Transverse colon (tissue), 4 donors: ENCODE data around the gene ARF3. TPM values are rescaled to one million over a fixed set of nuclear protein-coding genes. Genes with fewer than 3 reads are reported as not detected.

Source experiments
- DNase-seq: peaks from one replicate; pipeline ENCODE4 v3.0.0-alpha.2; 2019
- H3K27ac ChIP-seq, 4 donors: fragments of 200-600 bp; sonication (generic); 2 replicates each; pipeline ENCODE4 v1.5.1; 2016 to 2018; ENCODE audit warnings: inconsistent platforms in 4 of 4
- H3K27me3 ChIP-seq: fragments of 200-600 bp; sonication (generic); 2 replicates; pipeline ENCODE4 v1.5.1; 2017; ENCODE audit warnings: inconsistent platforms
- H3K36me3 ChIP-seq, 4 donors: fragments of 200-600 bp; sonication (generic); 2 replicates each; pipeline ENCODE4 v1.5.1; 2017 to 2019; ENCODE audit warnings: inconsistent platforms in 4 of 4
- H3K4me1 ChIP-seq, 4 donors: fragments of 200-600 bp; sonication (generic); 2 replicates each; pipeline ENCODE4 v1.5.1; 2017 to 2020; ENCODE audit warnings: inconsistent platforms in 4 of 4
- H3K4me3 ChIP-seq, 4 donors: fragments of 200-600 bp; sonication (generic); 1 replicate in 1 of 4; 2 replicates in 3 of 4; pipeline versions ENCODE4 v1.5.1 to v1.6.1; 2017 to 2019; ENCODE audit warnings: inconsistent platforms in 4 of 4
- H3K9me3 ChIP-seq, 2 donors: fragments of 200-600 bp; sonication (generic); 2 replicates each; pipeline ENCODE4 v1.5.1; 2017 to 2019; ENCODE audit warnings: inconsistent platforms in 2 of 2
- EP300 ChIP-seq: sonication (generic); formaldehyde crosslinking; IDR thresholded peaks from one replicate; pipeline ENCODE4 v1.6.1; 2017; ENCODE audit warnings: antibody characterized with exemption, low read depth
- POLR2A ChIP-seq: fragments of 450-650 bp; IDR thresholded peaks from one replicate; pipeline ENCODE4 v1.6.1; 2016; ENCODE audit warnings: antibody characterized with exemption, mild to moderate bottlenecking, moderate library complexity
- POLR2AphosphoS5 ChIP-seq, 3 donors: sonication (generic); formaldehyde crosslinking; IDR thresholded peaks; one replicate each; pipeline ENCODE4 v1.6.1; 2016; ENCODE audit warnings: antibody characterized with exemption in 3 of 3
- WGBS, 2 donors: methylation state at CpG; one replicate each; pipeline ENCODE4 v1.1.5; 2018; ENCODE audit warnings: low coverage in 1 of 2; 5-methylcytosine and 5-hydroxymethylcytosine counted together
- in situ Hi-C, 4 donors: fragments of 200-750 bp; cut with MboI; loops; one replicate each; pipeline versions ENCODE4 v1.15.0 to v1.15.1; 2017; ENCODE audit warnings: low sequenced_read_pairs in 3 of 4, low pct_ligation_motif_present in 1 of 4, low pct_unique_long_range_greater_than_20kb in 1 of 4
- intact Hi-C: fragments of 100-400 bp; cut with DNase I; formaldehyde crosslinking; loops from one replicate; pipeline ENCODE4 v1.15.1; 2023; ENCODE audit warnings: low total_unique reads
- total RNA-seq, 4 donors: library from RNA; depleted of rRNA; stranded (reverse); fragments of >200 nt; gene quantifications; one replicate each; pipeline ENCODE4 v1.1.0, GENCODE V29; 2016
- TF ChIP-seq, protein P1 (sequence below), 5 experiments: fragments of 200-600 bp in 3 of 5; fragments of 450-650 bp in 2 of 5; sonication (generic) in 3 of 5; IDR thresholded peaks; 1 replicate in 2 of 5; 2 replicates in 3 of 5; pipeline ENCODE4 v1.5.1; 2016 to 2017; ENCODE audit warnings: antibody characterized with exemption in 5 of 5, inconsistent platforms in 3 of 5, mild to moderate bottlenecking in 2 of 5, moderate library complexity in 1 of 5

The ARF3 gene
- total RNA-seq, 4 donors from 2014 or later = 30.8 to 117 (median 99.8) TPM

DNA sequence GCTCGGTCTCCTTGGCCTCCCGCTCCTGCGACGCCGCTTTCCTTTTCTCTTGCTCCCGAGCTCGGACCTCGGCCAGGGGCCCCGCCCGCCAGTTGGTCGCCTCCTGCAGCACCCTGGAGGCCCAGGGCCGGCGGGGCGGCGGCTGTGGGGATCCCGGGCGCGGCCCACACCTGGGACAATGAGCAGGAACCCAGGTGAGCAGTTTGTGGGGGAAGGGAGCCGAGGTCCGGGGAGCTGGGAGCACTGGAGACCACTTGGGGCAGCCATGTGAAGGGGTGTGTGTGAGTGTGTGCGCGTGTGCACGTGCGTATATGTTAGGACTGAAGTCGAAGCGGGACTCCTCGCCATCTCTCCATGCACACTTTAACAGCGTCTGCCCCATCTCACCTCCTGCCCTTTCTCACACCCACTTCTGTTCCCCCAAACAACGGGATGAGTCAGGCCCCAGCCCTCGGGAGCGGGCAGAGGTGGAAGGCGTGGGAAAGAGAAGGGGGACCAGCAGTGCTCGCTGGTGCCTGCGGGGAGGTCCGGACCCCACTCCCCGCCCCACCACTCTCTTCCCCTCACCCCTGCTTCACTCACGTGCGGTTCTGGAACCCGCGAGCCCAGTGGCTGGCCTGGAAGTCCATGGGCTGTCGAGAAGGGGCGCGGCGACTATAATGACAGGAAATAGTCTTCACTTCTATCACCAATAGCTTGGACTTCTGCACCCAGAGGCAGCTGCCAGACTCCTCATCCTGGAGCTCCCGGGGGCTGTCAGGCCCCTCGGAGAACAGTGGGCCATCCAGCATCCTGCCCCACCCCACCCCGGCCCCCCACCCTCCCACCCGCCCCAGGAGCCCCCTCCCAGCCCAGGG lies 41.4 kb upstream of the ARF3 start:
- Histone ChIP-seq H3K27me3 (peaks cover 78% of the 10 kb centered on the region), H3K4me1 (peaks cover 16 to 47% (median 42%) of the 10 kb centered on the region in 4 donors), H3K27ac (peak overlapping the region in 1 of 4 donors; percentile 8), H3K9me3 (no peaks in the 10 kb centered on the region), H3K36me3 (peaks cover 0 to 24% (median 6%) of the 10 kb centered on the region in 4 donors), H3K4me3 (peak overlapping the region; percentile 28 to 55 (median 40))
- no peak for TF ChIP-seq POLR2AphosphoS5 (IDR thresholded peaks at IDR 0.05)
- TF ChIP-seq, protein P1, sequence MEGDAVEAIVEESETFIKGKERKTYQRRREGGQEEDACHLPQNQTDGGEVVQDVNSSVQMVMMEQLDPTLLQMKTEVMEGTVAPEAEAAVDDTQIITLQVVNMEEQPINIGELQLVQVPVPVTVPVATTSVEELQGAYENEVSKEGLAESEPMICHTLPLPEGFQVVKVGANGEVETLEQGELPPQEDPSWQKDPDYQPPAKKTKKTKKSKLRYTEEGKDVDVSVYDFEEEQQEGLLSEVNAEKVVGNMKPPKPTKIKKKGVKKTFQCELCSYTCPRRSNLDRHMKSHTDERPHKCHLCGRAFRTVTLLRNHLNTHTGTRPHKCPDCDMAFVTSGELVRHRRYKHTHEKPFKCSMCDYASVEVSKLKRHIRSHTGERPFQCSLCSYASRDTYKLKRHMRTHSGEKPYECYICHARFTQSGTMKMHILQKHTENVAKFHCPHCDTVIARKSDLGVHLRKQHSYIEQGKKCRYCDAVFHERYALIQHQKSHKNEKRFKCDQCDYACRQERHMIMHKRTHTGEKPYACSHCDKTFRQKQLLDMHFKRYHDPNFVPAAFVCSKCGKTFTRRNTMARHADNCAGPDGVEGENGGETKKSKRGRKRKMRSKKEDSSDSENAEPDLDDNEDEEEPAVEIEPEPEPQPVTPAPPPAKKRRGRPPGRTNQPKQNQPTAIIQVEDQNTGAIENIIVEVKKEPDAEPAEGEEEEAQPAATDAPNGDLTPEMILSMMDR (IDR thresholded peaks at IDR 0.05) = no peak
- peak; percentile 60 for DNase-seq
- 1 to 3% methylated on average over 10 to 48 of the region's 48 CpGs for WGBS, 2 donors
- in situ Hi-C loops (no loop called here), intact Hi-C loops (no loop called here)

DNA sequence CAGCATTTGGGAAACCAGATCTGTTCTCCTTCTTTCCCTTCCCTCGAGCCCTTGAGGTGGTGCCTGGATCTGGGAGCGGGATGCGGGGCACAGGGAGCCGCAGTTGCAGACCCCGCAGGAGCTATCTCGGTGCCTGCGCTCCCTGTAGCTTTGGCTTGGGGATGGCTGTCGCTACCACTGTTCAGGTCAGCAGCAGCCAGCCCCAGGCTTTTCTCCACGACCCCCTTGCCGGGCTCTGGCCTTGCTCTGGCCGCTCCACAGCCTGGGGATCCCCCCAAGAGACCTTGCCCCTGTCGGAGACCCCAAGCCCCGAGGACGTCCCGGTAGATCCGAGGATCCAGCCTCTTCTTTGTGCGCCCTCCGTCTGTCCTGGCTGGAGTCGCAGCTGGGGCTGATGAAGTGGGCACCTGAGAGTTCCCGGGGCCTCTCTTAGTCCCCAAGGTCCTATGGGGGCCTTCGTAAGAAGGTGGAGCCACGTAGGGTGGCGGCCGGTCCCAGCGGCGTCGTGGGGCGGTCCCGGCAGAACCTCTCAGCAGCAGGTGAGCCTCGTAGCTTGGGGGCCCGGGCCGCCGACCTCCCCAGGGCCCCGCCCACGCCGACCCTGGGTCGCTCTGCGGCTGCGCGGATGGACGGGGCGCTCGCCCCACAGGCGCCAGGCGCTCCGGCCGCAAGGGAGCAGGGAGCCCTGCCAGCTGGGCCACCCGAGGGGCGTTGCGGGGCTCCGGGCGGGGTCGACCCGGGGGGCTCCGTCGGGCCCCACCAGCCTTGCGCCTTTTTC lies 40.6 kb upstream of the ARF3 start:
- Histone ChIP-seq H3K27ac (peak overlapping the region in 1 of 4 donors; percentile 8), H3K27me3 (peaks cover 85% of the 10 kb centered on the region), H3K36me3 (peaks cover 0 to 16% (median 3%) of the 10 kb centered on the region in 4 donors), H3K4me1 (peaks cover 16 to 47% (median 42%) of the 10 kb centered on the region in 4 donors), H3K9me3 (no peaks in the 10 kb centered on the region), H3K4me3 (peak overlapping the region; percentile 28 to 55 (median 40))
- peak; percentile 63 for DNase-seq
- intact Hi-C loops (no loop called here), in situ Hi-C loops (no loop called here)
- TF ChIP-seq, protein P1 (IDR thresholded peaks at IDR 0.05) = no peak
- TF ChIP-seq EP300 = no peak
- TF ChIP-seq POLR2AphosphoS5 (IDR thresholded peaks at IDR 0.05) = no peak
- TF ChIP-seq POLR2A = no peak
- WGBS, 2 donors = 3% methylated on average over 47 of the region's 57 CpGs; no CpG with 5 or more reads in 1 of the 2 donors

DNA sequence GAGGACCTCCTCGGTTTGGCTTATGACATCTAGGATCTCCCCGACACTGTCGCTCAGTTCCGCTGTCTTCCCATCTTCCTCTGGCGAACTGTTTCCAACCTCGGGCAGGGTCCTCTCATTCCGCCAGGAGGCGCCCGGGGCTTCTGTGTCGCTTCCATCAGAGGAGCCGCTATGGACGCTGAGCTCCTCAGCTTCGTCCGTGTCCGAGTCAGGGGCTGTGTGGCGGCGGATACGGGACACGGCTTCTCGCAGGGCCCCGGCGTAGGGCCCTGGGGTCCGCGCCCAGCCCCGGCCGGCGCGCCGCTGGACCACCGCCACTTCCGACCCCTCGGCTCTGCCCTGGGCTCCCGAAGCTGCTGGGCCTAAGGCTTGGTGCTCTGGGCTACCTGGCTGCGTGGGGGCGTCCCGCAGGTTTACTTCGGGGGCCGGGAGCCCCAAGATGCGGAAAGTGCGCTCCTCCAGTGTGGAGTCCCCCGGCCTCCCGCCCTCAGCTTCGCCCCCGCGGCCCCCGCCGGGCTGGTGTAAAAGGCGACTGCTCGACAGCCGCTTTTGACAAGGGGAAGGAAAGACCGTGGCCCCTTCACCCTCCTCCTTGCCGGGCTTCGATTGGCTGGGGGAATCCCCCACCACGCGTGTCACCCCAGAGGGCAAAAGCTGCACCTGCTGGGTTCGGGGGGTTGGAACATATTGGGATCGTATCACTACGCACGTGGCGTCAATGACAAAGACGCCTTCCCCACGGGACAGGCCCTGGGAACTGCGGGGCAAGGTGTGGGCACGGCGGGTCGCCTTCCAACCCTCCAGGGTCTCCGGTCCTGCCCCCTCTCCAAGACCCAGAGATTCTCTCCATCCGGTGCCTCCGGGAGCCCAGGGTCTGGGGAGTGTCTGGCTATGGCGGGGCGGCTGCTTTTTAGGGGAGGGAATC lies 39.8 kb upstream of the ARF3 start:
- peak overlapping the region in 3 of 4 donors; percentile 25 to 59 (median 46) for H3K4me3 ChIP-seq
- 5 to 10% methylated on average over 4 to 66 of the region's 71 CpGs for WGBS, 2 donors
- no peak overlapping the region for H3K27ac ChIP-seq
- H3K9me3 ChIP-seq = no peaks in the 10 kb centered on the region
- peaks cover 16 to 47% (median 42%) of the 10 kb centered on the region in 4 donors for H3K4me1 ChIP-seq
- peaks cover 0 to 8% (median 3%) of the 10 kb centered on the region in 4 donors for H3K36me3 ChIP-seq
- TF ChIP-seq, protein P1 (IDR thresholded peaks at IDR 0.05) = peak; percentile 64 to 74 (median 69)
- no peak for TF ChIP-seq EP300
- peak; percentile 82 for DNase-seq
- intact Hi-C loops = no loop called here
- in situ Hi-C loops = no loop called here
- peaks cover 93% of the 10 kb centered on the region for H3K27me3 ChIP-seq
